Loucy (cell line): ENCODE data around the gene PMFBP1.

ENCODE experiments used
- H2AFZ ChIP-seq: fragments of 200-600 bp; sonication (generic); 2 replicates; pipeline ENCODE4 v1.6.0; 2016; ENCODE audit warnings: antibody characterized with exemption, mild to moderate bottlenecking, low read length, moderate library complexity
- H3F3A ChIP-seq: fragments of 200-600 bp; 2 replicates; pipeline ENCODE4 v1.6.0; 2016; ENCODE audit warnings: antibody characterized with exemption, low read depth, mild to moderate bottlenecking
- H3K27me3 ChIP-seq: fragments of 200-600 bp; sonication (generic); 2 replicates; pipeline ENCODE4 v1.6.1; 2014; ENCODE audit warnings: low read length, mild to moderate bottlenecking; ENCODE audit not compliant: insufficient read depth, poor library complexity, severe bottlenecking
- H3K36me3 ChIP-seq: fragments of 200-600 bp; sonication (generic); 2 replicates; pipeline ENCODE4 v1.6.1; 2016; ENCODE audit warnings: low read length; ENCODE audit not compliant: insufficient read depth
- H3K4me1 ChIP-seq: fragments of 200-600 bp; sonication (generic); 2 replicates; pipeline ENCODE4 v1.5.1; 2014; ENCODE audit warnings: low read length, mild to moderate bottlenecking; ENCODE audit not compliant: insufficient read depth, poor library complexity, severe bottlenecking
- H3K4me2 ChIP-seq: fragments of 200-600 bp; sonication (generic); 2 replicates; pipeline ENCODE4 v1.6.0; 2014; ENCODE audit warnings: antibody characterized with exemption, low read length, low read depth, mild to moderate bottlenecking; ENCODE audit not compliant: poor library complexity, severe bottlenecking
- H3K4me3 ChIP-seq: fragments of 200-600 bp; sonication (generic); 2 replicates; pipeline ENCODE4 v1.5.1; 2014; ENCODE audit warnings: low read length, mild to moderate bottlenecking, mixed read lengths; ENCODE audit not compliant: poor library complexity, severe bottlenecking
- H3K79me2 ChIP-seq: fragments of 200-600 bp; sonication (generic); 2 replicates; pipeline ENCODE4 v1.6.1; 2014; ENCODE audit warnings: low read length; ENCODE audit not compliant: insufficient read depth
- H3K9ac ChIP-seq: fragments of 200-600 bp; sonication (generic); 2 replicates; pipeline ENCODE4 v1.6.0; 2014; ENCODE audit warnings: mild to moderate bottlenecking, low read depth, low read length, moderate library complexity; ENCODE audit not compliant: poor library complexity, severe bottlenecking
- H3K9me2 ChIP-seq: fragments of 200-600 bp; sonication (generic); replicated peaks from 2 replicates; pipeline ENCODE4 v1.6.1; 2016; ENCODE audit warnings: low read depth, low read length, mixed read lengths
- H3K9me3 ChIP-seq: fragments of 200-600 bp; sonication (generic); 2 replicates; pipeline ENCODE4 v1.6.1; 2014; ENCODE audit warnings: mild to moderate bottlenecking, antibody characterized with exemption, low read length, low read depth; ENCODE audit not compliant: insufficient read depth
- H4K20me1 ChIP-seq: fragments of 200-600 bp; sonication (generic); 2 replicates; pipeline ENCODE4 v1.6.0; 2014; ENCODE audit warnings: antibody characterized with exemption, low read length, mild to moderate bottlenecking; ENCODE audit not compliant: insufficient read depth, poor library complexity, severe bottlenecking
- EZH2phosphoT487 ChIP-seq: fragments of 200-600 bp; IDR thresholded peaks from 2 replicates; pipeline ENCODE4 v1.6.1; 2018; ENCODE audit warnings: antibody characterized with exemption, mild to moderate bottlenecking, moderate library complexity, borderline replicate concordance
- TF ChIP-seq, protein P1 (sequence below): fragments of 200-600 bp; sonication (generic); conservative IDR thresholded peaks from 2 replicates; pipeline ENCODE4 v1.5.1; 2014; ENCODE audit warnings: mild to moderate bottlenecking, antibody characterized with exemption, low read length

PMFBP1 gene

DNA sequence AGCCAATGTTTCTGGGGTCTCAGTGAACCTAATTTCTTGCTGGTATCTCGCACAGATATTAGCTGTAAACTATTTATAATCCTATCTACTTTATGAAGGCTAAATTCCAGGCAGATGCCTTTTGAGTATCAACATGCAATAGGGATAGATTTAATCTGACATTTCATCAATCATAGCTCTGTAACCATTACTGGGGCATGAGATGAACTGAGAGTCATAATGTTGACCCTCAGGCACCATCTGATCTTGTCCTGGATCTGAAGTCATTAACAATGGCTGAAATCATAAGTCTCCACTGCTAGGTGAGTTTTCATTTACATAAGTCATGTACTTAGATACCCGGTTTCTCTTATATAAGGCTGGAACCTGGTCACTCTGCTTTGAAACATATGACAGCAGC lies 3.6 kb downstream of the PMFBP1 start:
- no peaks in the 10 kb centered on the region for H3F3A ChIP-seq
- H3K36me3 ChIP-seq: no peaks in the 10 kb centered on the region
- H3K9me3 ChIP-seq: no peaks in the 10 kb centered on the region
- H3K4me1 ChIP-seq: no peaks in the 10 kb centered on the region
- no peaks in the 10 kb centered on the region for H3K79me2 ChIP-seq
- H3K9ac ChIP-seq: no peak overlapping the region
- H3K4me2 ChIP-seq: no peak overlapping the region
- no peak overlapping the region for H3K4me3 ChIP-seq
- no peaks in the 10 kb centered on the region for H3K9me2 ChIP-seq
- TF ChIP-seq, protein P1, sequence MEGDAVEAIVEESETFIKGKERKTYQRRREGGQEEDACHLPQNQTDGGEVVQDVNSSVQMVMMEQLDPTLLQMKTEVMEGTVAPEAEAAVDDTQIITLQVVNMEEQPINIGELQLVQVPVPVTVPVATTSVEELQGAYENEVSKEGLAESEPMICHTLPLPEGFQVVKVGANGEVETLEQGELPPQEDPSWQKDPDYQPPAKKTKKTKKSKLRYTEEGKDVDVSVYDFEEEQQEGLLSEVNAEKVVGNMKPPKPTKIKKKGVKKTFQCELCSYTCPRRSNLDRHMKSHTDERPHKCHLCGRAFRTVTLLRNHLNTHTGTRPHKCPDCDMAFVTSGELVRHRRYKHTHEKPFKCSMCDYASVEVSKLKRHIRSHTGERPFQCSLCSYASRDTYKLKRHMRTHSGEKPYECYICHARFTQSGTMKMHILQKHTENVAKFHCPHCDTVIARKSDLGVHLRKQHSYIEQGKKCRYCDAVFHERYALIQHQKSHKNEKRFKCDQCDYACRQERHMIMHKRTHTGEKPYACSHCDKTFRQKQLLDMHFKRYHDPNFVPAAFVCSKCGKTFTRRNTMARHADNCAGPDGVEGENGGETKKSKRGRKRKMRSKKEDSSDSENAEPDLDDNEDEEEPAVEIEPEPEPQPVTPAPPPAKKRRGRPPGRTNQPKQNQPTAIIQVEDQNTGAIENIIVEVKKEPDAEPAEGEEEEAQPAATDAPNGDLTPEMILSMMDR: no peak
- no peak for TF ChIP-seq EZH2phosphoT487
- no peak overlapping the region for H2AFZ ChIP-seq
- H3K27me3 ChIP-seq: no peaks in the 10 kb centered on the region
- no peaks in the 10 kb centered on the region for H4K20me1 ChIP-seq

GRCh38 chr16:72166954-72167561 lies 4.9 kb downstream of the PMFBP1 start:
- Histone ChIP-seq H4K20me1 (no peaks in the 10 kb centered on the region), H3K27me3 (no peaks in the 10 kb centered on the region), H3K9me3 (no peaks in the 10 kb centered on the region), H2AFZ (no peak overlapping the region), H3K9me2 (no peaks in the 10 kb centered on the region), H3K9ac (no peak overlapping the region), H3K79me2 (no peaks in the 10 kb centered on the region), H3K4me1 (no peaks in the 10 kb centered on the region), H3K4me3 (no peak overlapping the region), H3K4me2 (no peak overlapping the region), H3F3A (no peaks in the 10 kb centered on the region), H3K36me3 (no peaks in the 10 kb centered on the region)
- TF ChIP-seq, protein P1: no peak
- no peak for TF ChIP-seq EZH2phosphoT487

DNA sequence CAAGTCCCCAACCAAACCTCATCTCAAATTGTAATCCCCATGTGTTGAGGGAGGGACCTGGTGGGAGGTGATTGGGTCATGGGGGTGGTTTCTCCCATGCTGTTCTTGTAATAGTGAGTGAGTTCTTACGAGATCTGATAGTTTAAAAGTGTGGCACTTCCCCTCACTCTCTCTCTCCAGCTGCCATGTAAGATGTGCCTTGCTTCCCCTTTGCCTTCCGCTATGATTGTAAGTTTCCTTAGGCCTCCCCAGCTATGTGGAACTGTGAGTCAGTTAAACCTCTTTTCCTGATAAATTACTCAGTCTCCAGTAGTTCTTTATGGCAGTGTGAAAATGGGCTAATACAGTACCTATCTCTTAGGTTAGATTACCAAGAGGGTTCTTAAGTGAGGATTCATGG lies 5.8 kb downstream of the PMFBP1 start:
- Histone ChIP-seq H3K4me1 (no peaks in the 10 kb centered on the region), H3K9me2 (no peaks in the 10 kb centered on the region), H3K9me3 (no peaks in the 10 kb centered on the region), H3K9ac (no peak overlapping the region), H3K4me2 (no peak overlapping the region), H4K20me1 (no peaks in the 10 kb centered on the region), H3K4me3 (no peak overlapping the region), H3F3A (no peaks in the 10 kb centered on the region), H3K27me3 (no peaks in the 10 kb centered on the region), H3K36me3 (no peaks in the 10 kb centered on the region), H2AFZ (no peak overlapping the region), H3K79me2 (no peaks in the 10 kb centered on the region)
- no peak for TF ChIP-seq EZH2phosphoT487
- TF ChIP-seq, protein P1: no peak
